DMS 273 (cell line): Measurements from ENCODE around the gene SLC8A3.

ENCODE experiments used
- DNase-seq: peaks from one replicate; lab custom pipeline; 2025; ENCODE audit not compliant: unreplicated experiment; lab: John Stamatoyannopoulos, UW

The SLC8A3 gene

DNA sequence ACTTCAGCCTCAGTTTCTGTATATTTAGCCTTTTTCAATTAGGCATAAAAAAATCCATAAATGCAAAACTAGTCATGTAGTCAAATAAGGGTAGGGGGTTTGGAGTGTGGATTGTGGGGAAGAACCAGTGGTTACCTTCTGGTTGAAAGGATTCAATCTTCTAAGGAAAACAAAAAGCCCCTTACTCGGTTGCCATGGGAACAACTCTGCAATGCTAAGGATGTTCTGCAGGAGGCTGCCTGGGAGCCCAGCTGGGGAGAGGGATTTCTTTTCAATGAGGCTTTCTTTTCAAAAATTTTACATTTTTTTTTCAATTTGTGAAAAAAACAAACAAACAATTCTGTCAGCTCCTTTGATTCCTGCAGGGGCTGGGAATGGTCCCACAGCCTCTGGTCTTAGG is 67.2 kb downstream of the SLC8A3 start:
- DNase-seq = no peak

DNA sequence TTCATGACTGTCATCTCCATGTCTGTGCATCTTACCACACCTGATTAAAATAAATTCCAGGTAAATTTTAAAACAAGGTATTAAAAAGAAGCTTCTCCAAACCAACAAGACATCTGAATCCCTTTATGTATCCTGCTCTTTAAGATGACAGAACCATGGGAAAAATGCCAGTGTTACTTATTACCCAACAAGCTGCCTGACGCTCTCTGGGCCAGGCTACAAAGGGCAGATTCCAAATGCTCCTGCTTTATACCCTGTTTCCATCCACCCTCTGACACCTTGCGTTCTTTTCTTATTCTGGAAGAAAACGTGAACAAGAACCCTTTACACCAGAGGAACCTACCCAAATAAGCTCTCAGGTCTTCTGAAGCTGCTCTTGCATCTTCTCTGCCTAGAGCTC is 70.7 kb downstream of the SLC8A3 start:
- DNase-seq = no peak

DNA sequence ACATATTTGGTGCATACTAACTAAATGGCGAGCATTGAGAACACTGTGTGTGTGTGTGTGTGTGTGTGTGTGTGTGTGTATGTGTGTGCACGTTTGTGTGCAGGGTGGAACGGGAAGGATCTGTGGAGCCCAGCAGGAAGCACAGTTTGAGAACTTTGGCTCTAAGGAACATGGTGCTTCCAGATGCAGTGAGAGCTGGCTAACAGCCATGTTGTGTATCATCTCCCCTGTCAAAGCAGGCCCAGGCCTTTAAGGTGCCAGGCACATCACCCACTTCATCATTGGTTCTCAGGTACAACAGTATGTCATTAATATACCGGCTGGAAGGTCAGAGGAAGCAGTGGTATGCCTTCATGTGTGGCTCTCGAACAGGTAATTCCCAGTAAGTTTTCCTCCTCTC is 72.5 kb downstream of the SLC8A3 start:
- DNase-seq = no peak

DNA sequence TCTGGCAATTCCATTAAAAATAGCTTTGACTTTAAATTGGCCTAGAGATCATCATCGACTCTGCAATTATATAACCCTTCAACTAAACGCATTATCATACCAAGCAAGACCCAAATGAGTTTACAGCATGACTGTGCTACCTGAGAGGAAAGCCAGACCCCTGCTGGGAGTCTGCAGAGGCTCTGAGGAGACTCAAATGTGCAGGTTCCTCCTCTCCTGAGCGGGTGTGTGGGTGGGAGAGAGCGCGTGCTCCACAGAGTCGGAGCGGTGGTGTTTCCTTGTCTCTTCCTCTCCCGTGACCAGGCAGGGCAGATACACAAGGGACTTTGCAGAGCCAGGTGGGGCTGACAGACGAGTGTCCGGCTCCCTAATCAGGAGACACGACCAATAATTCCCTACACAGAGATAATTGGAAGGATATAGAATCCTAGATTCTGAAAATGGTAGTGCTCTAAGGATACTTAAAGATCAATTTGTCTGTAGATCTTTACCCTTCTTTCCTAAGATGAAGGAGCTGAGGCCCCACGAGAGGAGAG is 74.1 kb downstream of the SLC8A3 start:
- no peak for DNase-seq

DNA sequence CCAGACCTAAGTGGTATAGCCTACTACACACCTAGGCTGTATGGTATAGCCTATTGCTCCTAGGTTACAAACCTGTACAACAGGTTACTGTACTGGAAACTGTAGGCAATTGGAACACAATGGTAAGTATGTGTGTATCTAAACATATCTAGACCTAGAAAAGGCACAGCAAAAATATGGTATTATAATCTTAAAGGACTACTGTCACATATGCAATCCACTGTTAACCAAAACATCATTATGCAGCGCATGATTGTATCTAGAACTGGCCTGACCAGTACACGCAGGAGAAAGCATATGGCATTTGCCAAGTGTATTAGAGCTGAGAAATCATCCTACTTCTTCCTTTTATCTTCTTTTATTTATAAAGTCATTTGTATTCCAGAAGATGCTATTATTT is 75.5 kb downstream of the SLC8A3 start:
- no peak for DNase-seq

DNA sequence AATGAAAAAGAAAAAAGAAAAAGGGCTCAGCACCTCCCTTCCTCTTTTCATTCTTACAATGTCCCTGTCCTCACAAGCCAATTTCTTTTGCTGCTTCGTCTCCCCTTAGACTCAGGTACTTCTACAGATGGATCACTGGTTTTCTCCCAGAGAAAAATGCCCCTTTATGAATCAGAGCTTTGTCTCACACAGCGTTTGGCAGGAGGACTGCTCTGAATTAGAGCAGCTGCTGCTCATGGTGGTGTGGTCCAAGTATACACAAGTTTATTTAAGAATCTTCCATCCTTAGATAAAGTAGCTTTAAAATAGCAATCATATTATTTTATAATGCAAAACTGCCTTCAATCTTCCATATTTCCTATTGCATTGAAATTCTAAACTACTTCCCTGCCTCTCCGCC is 80.3 kb downstream of the SLC8A3 start:
- DNase-seq = peak; percentile 5

DNA sequence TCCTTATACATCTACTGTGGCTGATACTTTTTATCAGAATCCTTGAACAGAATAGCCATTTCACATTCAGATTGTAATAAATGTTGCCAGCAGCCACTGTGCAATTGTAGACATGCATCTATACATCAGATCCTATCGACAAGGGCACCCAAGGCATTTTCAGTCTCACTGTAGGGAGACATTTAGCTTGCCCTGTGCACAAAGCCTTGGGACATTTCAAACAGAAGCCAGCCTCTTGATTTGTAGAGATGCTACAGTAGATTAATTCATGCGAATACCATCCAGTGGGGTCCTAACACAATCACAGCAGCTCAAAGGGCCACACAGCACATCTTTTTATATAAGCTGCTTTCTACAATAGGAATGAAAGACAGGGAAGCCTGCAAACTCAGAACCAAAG is 81.4 kb downstream of the SLC8A3 start:
- DNase-seq = no peak

DNA sequence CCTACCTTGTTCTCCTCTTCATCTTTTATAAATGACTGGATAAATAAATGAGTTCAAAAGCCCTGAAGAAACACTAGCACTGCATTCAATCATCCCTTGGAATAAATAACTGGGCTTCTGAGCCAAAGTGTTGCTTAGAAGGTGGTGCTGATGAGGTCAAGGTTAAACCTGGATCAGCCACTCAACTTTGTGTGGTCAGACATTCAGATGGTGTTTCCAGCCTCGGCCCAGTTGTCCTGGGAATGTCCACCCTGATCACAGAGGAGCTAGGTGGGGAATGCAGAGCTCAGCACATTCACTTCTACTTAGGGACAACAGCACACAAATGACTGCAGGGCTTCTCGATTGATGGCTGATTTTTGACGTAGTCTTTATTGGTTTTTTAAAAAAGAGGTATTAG is 88.7 kb downstream of the SLC8A3 start:
- DNase-seq = no peak

DNA sequence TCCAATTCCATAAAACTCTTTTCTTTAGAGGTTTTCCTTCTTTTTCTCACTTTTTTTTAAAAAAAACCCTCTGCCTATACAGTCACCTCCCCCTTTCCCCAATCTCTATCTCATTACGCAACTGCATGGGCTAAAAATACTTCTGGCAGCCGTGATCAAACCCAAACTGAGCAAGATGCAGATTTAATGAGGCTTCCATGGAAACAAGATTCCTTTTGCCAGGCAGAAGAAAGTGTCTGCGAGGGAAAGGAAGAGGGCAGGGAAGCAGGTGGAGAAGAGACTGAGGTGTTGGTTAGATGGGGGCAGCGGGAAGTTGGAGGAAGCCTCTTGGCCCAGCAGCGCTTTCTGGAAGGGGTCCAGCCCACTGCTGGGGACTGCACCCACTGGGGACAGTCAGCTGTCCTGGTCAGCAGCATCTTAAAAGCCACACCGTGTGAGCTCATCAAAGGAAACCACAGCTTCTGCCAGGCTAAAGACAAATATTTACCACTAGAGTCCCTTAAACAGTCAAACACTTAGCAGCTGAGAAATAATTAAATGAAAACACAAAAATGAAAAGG is 90.4 kb downstream of the SLC8A3 start:
- DNase-seq = peak; percentile 44

DNA sequence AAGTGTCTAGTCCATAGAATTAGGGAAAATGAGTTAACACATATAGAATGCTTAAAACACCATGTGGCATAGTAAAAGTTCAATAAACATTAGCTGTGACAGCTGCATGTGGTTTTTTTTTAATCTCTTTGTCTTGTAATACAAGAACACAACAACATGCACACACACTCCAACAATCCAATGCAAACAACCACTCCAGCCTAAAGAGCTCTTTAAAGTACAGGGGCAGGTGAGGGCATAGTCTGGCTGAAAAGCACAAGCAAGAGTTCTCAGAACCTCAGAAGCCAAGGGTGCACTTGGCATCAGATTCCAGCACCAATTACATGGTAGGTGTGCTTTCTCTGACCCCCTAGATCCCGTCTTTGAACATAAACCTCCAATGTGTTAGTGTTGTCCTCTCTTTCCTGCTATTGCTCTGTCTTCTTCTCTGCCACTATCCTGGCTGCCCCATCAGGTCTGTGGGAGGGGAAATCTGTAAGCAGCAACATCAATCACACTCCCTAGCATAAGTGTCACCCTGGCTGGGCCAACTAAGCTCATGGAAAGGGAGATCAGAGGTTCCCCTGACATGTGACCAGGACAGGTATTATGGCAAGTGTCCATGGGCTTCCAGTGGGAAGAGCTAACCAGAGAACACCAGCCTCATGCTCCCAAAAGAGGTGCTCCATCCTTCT is 91.0 kb downstream of the SLC8A3 start:
- DNase-seq = no peak

DNA sequence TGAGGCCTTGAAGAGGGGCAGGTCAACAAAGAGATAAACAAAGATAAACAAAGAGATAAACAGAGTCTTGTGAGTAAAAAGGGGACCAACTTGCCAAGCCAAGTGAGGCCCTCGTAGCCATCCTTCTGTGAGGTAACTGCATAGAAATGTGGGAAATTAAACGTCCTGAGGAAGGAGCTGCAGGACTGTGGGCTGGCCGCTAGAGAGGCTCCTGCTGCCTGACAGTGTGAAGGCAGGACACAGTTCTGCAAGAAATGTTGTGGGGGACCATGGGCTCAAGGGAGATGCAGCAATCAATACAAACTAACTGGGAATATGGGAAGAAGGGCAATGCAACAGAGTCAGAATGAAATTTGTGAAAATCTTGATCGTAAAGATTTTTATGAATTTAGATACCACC is 91.9 kb downstream of the SLC8A3 start:
- DNase-seq = peak; percentile 41

DNA sequence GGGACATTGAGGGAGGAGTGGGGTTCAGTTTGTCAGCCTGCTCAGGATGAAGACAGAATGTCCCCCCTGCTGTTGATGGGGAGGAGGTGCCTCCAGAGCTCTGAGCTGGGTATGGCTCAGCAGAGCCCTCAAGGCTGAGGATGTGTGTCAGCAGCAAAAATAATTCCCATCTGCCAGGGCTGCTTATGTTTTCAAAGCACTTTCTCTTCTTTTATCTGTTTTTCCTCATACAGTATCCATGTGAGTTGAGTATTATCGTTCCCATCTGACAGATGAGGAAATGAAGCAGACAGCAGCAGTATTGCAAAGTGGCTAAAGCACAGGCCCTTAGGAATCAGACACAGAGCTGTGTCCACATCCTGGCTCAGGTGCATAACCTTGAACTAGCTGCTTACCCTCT is 94.1 kb downstream of the SLC8A3 start:
- DNase-seq = no peak

DNA sequence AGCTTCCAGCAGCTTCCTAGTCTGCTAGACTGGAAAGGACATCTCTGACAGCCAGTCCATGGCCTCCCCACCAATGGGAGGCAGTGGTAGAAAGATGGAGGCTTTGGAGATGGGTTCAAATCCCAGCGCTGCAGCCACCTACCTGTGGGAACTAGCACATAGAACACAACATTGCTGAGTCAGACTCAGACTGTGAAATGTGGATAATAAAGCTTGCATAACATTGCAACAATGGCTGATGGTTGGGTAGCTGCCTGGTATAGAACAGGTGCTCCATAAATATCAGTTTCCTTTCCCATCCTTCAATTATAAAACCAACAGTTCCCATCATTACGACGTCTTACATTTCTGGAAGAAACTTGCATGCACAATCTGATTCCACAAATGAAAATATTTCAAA is 94.6 kb downstream of the SLC8A3 start:
- DNase-seq = no peak

DNA sequence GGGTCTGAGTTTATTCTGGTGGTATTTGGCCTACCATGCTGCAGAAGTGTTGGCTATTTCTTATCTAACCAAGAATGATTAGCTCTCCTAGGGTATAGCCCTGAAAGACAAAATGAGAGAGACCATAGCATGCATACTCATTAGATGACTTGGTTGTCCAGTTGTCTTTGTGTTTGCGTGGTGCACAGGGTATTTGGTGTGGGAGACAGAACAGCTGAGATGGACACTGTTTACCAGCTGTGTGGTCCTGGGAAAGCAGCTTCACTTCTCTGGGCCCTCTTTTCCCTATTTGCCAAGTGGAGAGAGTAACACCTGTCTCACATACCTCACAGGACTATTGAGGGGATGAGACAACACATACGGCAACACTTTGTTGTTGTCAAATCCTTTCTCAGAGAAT is 95.6 kb downstream of the SLC8A3 start:
- DNase-seq = no peak

DNA sequence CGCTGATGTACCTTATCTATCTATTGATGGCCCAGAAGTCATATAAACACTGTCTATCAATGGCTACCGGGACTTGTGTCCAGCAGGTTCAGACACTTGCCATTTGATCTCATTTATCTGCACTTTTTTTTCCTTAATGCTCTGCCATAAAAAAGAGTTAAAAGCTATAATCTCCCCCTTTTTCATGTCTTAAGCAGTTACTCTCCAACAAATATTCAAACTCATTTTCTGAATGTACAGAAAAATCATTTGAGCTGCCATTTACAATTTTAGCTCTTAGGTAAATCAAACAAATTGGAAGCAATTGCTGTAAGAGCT is 101.4 kb downstream of the SLC8A3 start:
- DNase-seq = no peak

DNA sequence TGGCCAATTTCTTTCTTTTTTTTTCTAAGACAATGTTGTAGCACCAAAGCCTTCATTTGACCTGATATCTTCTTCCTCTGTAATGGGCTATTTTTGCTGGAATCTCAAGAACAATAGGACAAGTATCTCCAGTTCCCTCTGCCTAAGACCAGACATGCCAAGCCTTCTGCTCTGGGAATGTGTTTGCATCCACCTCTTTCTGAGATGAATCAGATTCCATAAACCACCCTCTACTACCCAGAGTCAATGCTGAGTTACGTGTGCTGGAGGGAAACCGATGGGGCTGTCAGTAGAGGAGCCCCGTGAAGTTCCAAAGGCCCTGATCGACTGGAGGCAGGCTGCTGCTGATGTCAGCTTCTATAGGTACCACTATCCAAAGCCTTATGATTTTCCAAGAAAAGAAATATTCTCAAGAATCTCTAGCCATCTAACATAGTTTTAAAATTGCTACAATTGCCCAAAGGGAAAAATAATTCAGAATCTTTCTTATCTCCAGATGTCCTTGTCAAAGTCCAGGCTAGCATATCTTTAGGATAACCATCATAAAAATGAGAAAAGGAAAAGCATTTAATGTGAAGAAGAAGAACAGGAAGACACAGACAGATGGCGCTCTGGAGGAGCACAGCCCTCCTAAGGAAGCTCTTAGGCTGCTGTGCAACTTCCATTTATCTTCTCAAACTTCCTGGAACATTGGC is 101.9 kb downstream of the SLC8A3 start:
- peak; percentile 74 for DNase-seq

DNA sequence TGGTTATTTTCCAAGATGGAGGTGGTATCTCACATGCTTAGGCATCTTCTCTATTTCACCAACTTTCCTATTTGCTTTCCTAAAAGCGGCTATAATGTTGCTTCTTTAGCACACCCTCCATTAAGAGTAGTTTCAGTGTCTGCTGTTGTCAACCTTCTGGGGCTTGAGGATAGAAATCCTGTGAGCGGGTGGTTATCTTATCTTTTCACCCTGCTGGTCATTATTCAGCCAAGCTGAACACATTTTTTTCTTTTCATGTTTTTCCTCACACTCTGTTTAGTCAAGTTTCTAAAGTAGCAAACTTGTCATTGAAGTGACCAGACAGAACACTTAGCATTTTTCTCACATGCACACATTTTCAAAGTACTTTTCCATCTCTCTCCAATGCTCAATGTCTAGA is 104.5 kb downstream of the SLC8A3 start:
- DNase-seq = no peak

DNA sequence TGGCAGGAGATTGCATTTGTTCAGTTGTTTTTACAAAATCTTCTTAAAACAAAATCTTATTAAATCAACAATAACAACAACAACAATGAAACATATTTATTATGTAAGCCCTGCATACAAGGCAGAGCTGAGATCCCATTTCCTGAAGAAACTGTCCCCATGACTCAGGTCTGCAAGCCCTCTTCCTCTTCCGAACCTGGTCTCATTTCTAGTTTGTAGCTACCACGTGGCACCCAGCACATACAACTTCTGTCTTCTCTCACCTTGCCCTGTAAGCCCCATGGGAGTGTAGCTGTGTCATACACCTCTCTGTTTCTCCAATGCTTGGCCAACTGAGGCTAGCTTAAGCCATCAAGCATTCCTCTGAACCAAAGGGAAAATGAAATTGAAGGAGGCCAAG is 106.4 kb downstream of the SLC8A3 start:
- DNase-seq = no peak

DNA sequence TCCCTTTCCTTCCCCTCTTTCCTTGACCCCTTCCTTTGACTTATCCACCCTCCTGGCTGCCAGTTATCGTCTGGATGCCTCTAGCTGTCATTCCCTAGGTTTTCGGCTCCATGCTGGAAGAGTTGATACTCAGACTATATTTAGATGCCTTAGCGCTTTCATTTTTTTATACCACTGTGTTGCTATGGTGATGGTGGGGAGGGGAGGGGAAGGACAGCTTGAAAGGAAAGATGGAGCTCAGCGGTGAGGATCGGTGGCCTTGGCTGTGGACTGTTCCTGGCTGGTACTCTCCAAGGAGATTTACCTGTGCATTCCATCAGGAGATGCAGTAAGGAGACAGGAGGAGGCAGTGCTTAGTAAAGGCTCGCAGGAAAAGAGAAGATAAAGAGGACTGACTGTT is 108.7 kb downstream of the SLC8A3 start:
- no peak for DNase-seq

DNA sequence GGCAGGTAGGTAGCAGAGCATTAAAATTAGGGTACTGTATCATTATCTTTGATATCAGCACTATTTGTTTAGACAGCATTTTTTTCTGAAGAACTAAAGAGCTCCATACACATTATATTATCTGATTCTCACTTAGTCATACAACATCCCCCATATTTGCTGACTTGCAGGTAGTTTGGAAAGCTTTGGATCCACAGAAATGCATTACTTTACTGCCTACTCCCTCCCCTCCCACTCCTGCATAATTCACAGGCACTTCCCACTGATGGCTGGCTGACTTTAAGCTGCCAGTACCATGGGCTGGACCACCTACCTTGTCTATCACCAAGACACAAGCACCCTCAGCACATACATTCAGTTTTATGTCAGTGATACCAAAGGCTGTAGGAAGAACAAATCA is 110.4 kb downstream of the SLC8A3 start:
- no peak for DNase-seq

DNA sequence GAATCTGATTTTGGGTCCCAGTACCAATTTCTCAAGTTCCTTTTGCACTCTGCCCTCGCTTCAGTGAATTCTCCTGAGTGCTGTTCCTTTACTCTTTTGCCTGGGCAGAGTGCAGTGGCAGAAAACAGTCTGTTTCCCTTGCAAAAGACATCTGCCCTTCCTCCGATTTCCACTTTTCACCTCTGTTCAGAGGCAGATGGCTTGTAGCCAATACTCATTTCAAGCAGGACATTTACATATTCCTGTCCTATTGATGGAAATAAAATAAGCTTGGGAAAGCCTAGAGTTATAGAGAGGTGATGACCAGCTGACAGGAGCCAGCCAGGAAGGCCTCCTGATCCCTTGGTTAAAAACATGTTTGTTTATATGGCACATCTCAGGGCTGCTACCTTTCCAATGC is 111.0 kb downstream of the SLC8A3 start:
- peak; percentile 28 for DNase-seq

DNA sequence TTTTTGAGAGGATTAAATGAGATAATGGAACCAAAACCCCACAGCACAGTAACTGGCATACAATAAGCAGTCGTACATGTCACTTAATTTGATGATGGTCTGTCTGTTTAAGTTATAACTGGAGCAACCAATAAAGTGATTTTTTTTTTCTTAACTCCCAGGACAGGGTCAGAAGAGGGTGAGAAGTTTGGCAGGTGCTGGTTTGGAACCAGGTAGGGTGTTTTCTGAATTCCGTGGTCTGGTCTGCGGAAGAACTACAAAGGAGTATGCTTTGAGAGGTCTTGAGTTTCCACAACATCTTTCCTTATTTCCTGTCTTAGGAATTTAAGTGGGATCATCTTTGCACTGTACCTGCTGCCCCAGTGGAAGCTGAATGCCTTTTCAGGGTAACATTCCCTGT is 111.7 kb downstream of the SLC8A3 start:
- DNase-seq = no peak
